Thymus (tissue), 11 donors: ENCODE measurements around the gene SNCAIP. TPM values are rescaled to one million over a fixed set of nuclear protein-coding genes. Genes with fewer than 3 reads are reported as not detected.
A peak's percentile ranks its signal among the peaks of the same experiment; 100 is the strongest.

ENCODE experiments used
- DNase-seq, 9 donors: peaks; one replicate each; pipeline ENCODE4 v3.0.0-alpha.2; 2013; ENCODE audit warnings: low spot score in 9 of 9, low read depth in 6 of 9, missing footprints in 1 of 9
- H3K27ac ChIP-seq, 2 donors: one replicate each; pipeline ENCODE4 v1.5.1; 2013; ENCODE audit warnings: control low read depth in 1 of 2, low read depth in 1 of 2, low read length in 1 of 2, mild to moderate bottlenecking in 1 of 2, moderate library complexity in 1 of 2
- H3K27me3 ChIP-seq, 2 donors: one replicate each; pipeline ENCODE4 v1.5.1; 2013; ENCODE audit warnings: low read length in 1 of 2; ENCODE audit not compliant: control insufficient read depth in 2 of 2, insufficient read depth in 1 of 2
- H3K36me3 ChIP-seq, 2 donors: one replicate each; pipeline ENCODE4 v1.5.1; 2013; ENCODE audit warnings: low read length in 1 of 2, mild to moderate bottlenecking in 1 of 2, moderate library complexity in 1 of 2; ENCODE audit not compliant: control insufficient read depth in 2 of 2, insufficient read depth in 2 of 2
- H3K4me1 ChIP-seq, 2 donors: one replicate each; pipeline ENCODE4 v1.5.1; 2013; ENCODE audit warnings: low read length in 2 of 2; ENCODE audit not compliant: control insufficient read depth in 2 of 2, insufficient read depth in 2 of 2
- H3K4me3 ChIP-seq, 2 donors: one replicate each; pipeline ENCODE4 v1.5.1; 2013; ENCODE audit warnings: low read length in 2 of 2, control low read depth in 1 of 2, mild to moderate bottlenecking in 1 of 2
- H3K9me3 ChIP-seq, 2 donors: one replicate each; pipeline ENCODE4 v1.5.1; 2013; ENCODE audit warnings: low read length in 1 of 2, mild to moderate bottlenecking in 1 of 2; ENCODE audit not compliant: control insufficient read depth in 2 of 2, insufficient read depth in 1 of 2
- WGBS: extraction: QIAGEN DNeasy Blood & Tissue Kit; methylation state at CpG from one replicate; pipeline ENCODE4 v1.1.7; 2013; 5-methylcytosine and 5-hydroxymethylcytosine counted together
- polyA plus RNA-seq: library from polyadenylated mRNA; stranded (reverse); fragments of 200-250 nt; gene quantifications from one replicate; pipeline ENCODE4 v1.2.3, GENCODE V29; 2013
- total RNA-seq: library from RNA; stranded (reverse); fragments of 120-200 nt; gene quantifications from one replicate; pipeline ENCODE4 v1.2.4, GENCODE V29; 2013
- donor health status: healthy.

The SNCAIP gene
- total and polyA plus RNA-seq, 2 donors: 5.2 to 7.4 TPM

- no peak overlapping the region for H3K27ac ChIP-seq
Observed at GRCh38 chr5:122310889-122311288, 1.1 kb upstream of the SNCAIP start.

GRCh38 chr5:122311497-122311960 is 508 bp upstream of the SNCAIP start:
- DNase-seq: no peak
- peak overlapping the region in 1 of 2 donors; percentile 39 for H3K4me3 ChIP-seq
- no peaks in the 10 kb centered on the region for H3K36me3 ChIP-seq
- peaks cover 0 to 2% of the 10 kb centered on the region in 2 donors for H3K9me3 ChIP-seq
- 6% methylated on average over 33 of the region's 33 CpGs for WGBS
- peaks cover 0 to 11% of the 10 kb centered on the region in 2 donors for H3K4me1 ChIP-seq
- H3K27ac ChIP-seq: no peak overlapping the region
- H3K27me3 ChIP-seq: peaks cover 32 to 40% of the 10 kb centered on the region in 2 donors

More at GRCh38 chr5:122310889-122311288, 1.1 kb upstream of the SNCAIP start:
- Histone ChIP-seq H3K9me3 (peaks cover 0 to 2% of the 10 kb centered on the region in 2 donors), H3K36me3 (no peaks in the 10 kb centered on the region), H3K4me3 (no peak overlapping the region), H3K4me1 (peaks cover 0 to 11% of the 10 kb centered on the region in 2 donors), H3K27me3 (peaks cover 32 to 40% of the 10 kb centered on the region in 2 donors)
- DNase-seq: no peak
- WGBS: 86% methylated on average over 7 of the region's 7 CpGs

- peak in 1 of 9 donors; percentile 2 for DNase-seq
- H3K27ac ChIP-seq: peak overlapping the region; percentile 4 to 31
- H3K27me3 ChIP-seq: peaks cover 32 to 40% of the 10 kb centered on the region in 2 donors
Observed at GRCh38 chr5:122312591-122313406, 762 bp downstream of the SNCAIP start.

GRCh38 chr5:122314036-122314435 is 2.0 kb downstream of the SNCAIP start:
- Histone ChIP-seq H3K27me3 (peaks cover 32 to 40% of the 10 kb centered on the region in 2 donors), H3K36me3 (no peaks in the 10 kb centered on the region), H3K9me3 (peaks cover 0 to 2% of the 10 kb centered on the region in 2 donors), H3K27ac (no peak overlapping the region), H3K4me1 (peaks cover 0 to 11% of the 10 kb centered on the region in 2 donors), H3K4me3 (no peak overlapping the region)
- WGBS: 88% methylated on average over 2 of the region's 2 CpGs
- DNase-seq: no peak

More at GRCh38 chr5:122312591-122313406, 762 bp downstream of the SNCAIP start:
- peak overlapping the region; percentile 29 to 39 for H3K4me3 ChIP-seq
- H3K4me1 ChIP-seq: peaks cover 0 to 11% of the 10 kb centered on the region in 2 donors
- 3% methylated on average over 31 of the region's 31 CpGs for WGBS
- H3K36me3 ChIP-seq: no peaks in the 10 kb centered on the region
- peaks cover 0 to 2% of the 10 kb centered on the region in 2 donors for H3K9me3 ChIP-seq

GRCh38 chr5:122315521-122315920 is 3.5 kb downstream of the SNCAIP start:
- Histone ChIP-seq H3K4me1 (peaks cover 0 to 11% of the 10 kb centered on the region in 2 donors), H3K36me3 (no peaks in the 10 kb centered on the region)

GRCh38 chr5:122316656-122317055 is 4.6 kb downstream of the SNCAIP start:
- Histone ChIP-seq H3K4me1 (peaks cover 0 to 8% of the 10 kb centered on the region in 2 donors), H3K36me3 (no peaks in the 10 kb centered on the region), H3K4me3 (no peak overlapping the region), H3K27me3 (peaks cover 18 to 23% of the 10 kb centered on the region in 2 donors), H3K27ac (no peak overlapping the region), H3K9me3 (peaks cover 0 to 2% of the 10 kb centered on the region in 2 donors)
- 88% methylated on average over 8 of the region's 8 CpGs for WGBS
- DNase-seq: no peak

More at GRCh38 chr5:122315521-122315920, 3.5 kb downstream of the SNCAIP start:
- Histone ChIP-seq H3K27ac (no peak overlapping the region), H3K27me3 (peaks cover 30 to 34% of the 10 kb centered on the region in 2 donors), H3K9me3 (peaks cover 0 to 2% of the 10 kb centered on the region in 2 donors), H3K4me3 (no peak overlapping the region)
- DNase-seq: no peak
- WGBS: 83% methylated on average over 1 of the region's 1 CpG

GRCh38 chr5:122319897-122320296 is 7.9 kb downstream of the SNCAIP start:
- no peaks in the 10 kb centered on the region for H3K9me3 ChIP-seq
- no peak overlapping the region for H3K27ac ChIP-seq
- H3K4me1 ChIP-seq: no peaks in the 10 kb centered on the region
- DNase-seq: no peak
- H3K27me3 ChIP-seq: peaks cover 0 to 4% of the 10 kb centered on the region in 2 donors
- WGBS: 97% methylated on average over 2 of the region's 2 CpGs
- no peak overlapping the region for H3K4me3 ChIP-seq
- H3K36me3 ChIP-seq: no peaks in the 10 kb centered on the region

- DNase-seq: no peak
- no peak overlapping the region for H3K27ac ChIP-seq
- no peaks in the 10 kb centered on the region for H3K9me3 ChIP-seq
- H3K27me3 ChIP-seq: no peaks in the 10 kb centered on the region
- no peak overlapping the region for H3K4me3 ChIP-seq
- WGBS: 84% methylated on average over 2 of the region's 2 CpGs
- no peaks in the 10 kb centered on the region for H3K36me3 ChIP-seq
- no peaks in the 10 kb centered on the region for H3K4me1 ChIP-seq
Observed at GRCh38 chr5:122321921-122322320, 9.9 kb downstream of the SNCAIP start.

GRCh38 chr5:122322801-122323548 is 10.9 kb downstream of the SNCAIP start:
- no peaks in the 10 kb centered on the region for H3K36me3 ChIP-seq
- H3K4me3 ChIP-seq: no peak overlapping the region
- WGBS: 81% methylated on average over 7 of the region's 7 CpGs
- H3K4me1 ChIP-seq: no peaks in the 10 kb centered on the region
- no peaks in the 10 kb centered on the region for H3K27me3 ChIP-seq
- H3K9me3 ChIP-seq: no peaks in the 10 kb centered on the region
- no peak overlapping the region for H3K27ac ChIP-seq
- no peak for DNase-seq
